H1 (cell line): ENCODE data around the gene STAC. TPM values are rescaled to one million over a fixed set of nuclear protein-coding genes. Genes with fewer than 3 reads are reported as not detected.

Experiments
- CTCF ChIA-PET: fragments of 300-600 bp; sonication (Branson Sonifier 250); formaldehyde crosslinking; loops from one replicate; lab custom pipeline; 2021; ENCODE audit not compliant: partially characterized antibody; lab: Charles Lee
- POLR2A ChIA-PET: fragments of 300-600 bp; sonication (Branson Sonifier 250); formaldehyde crosslinking; loops from one replicate; lab custom pipeline; 2021; ENCODE audit warnings: inconsistent platforms; ENCODE audit not compliant: partially characterized antibody; lab: Charles Lee
- DNase-seq, 2 experiments: peaks; one replicate each; pipeline versions ENCODE4 v3.0.0 to v3.0.0-alpha.2; 2010 to 2022; ENCODE audit warnings: low spot score in 2 of 2, low read depth in 1 of 2, mixed read lengths in 1 of 2
- FAIRE-seq: peaks from 2 replicates; lab custom pipeline; 2011; peaks lifted over from hg19 to GRCh38; lab: Jason Lieb, UNC
- H2AFZ ChIP-seq: 2 replicates; pipeline ENCODE4 v1.8.1; 2012; ENCODE audit warnings: low read length, inconsistent platforms
- H2AK5ac ChIP-seq: 2 replicates; pipeline ENCODE4 v1.6.1; 2013; ENCODE audit warnings: low read depth, low read length
- H2BK120ac ChIP-seq: replicated peaks from 2 replicates; pipeline ENCODE3; 2013; ENCODE audit warnings: low read depth, low read length, inconsistent platforms
- H2BK12ac ChIP-seq: 2 replicates; pipeline ENCODE4 v1.6.1; 2013; ENCODE audit warnings: low read depth, low read length
- H2BK15ac ChIP-seq: 2 replicates; pipeline ENCODE4 v1.6.1; 2013; ENCODE audit warnings: low read length
- H2BK20ac ChIP-seq: 2 replicates; pipeline ENCODE4 v1.6.1; 2013; ENCODE audit warnings: low read length
- H2BK5ac ChIP-seq: 2 replicates; pipeline ENCODE4 v1.6.1; 2013; ENCODE audit warnings: low read depth, low read length
- H3K14ac ChIP-seq: 2 replicates; pipeline ENCODE4 v1.6.1; 2013; ENCODE audit warnings: inconsistent platforms; ENCODE audit not compliant: insufficient read length
- H3K18ac ChIP-seq: 2 replicates; pipeline ENCODE4 v1.6.1; 2013; ENCODE audit warnings: low read length; ENCODE audit errors: extremely low read depth
- H3K23ac ChIP-seq: 2 replicates; pipeline ENCODE4 v1.6.1; 2013; ENCODE audit warnings: inconsistent platforms; ENCODE audit not compliant: insufficient read length
- H3K23me2 ChIP-seq: 2 replicates; pipeline ENCODE4 v1.6.1; 2013; ENCODE audit warnings: low read depth, low read length
- H3K27ac ChIP-seq: 2 replicates; pipeline ENCODE4 v1.6.1; 2011; ENCODE audit warnings: low read depth, low read length, inconsistent platforms
- H3K27me3 ChIP-seq, 4 experiments: replicated peaks in 1 of 4; 1 replicate in 1 of 4; 2 replicates in 3 of 4; pipeline versions ENCODE4 v1.6.1 to v1.8.1; 2011 to 2013; ENCODE audit warnings: low read length in 3 of 4, mild to moderate bottlenecking in 3 of 4, inconsistent platforms in 2 of 4, mixed read lengths in 2 of 4, moderate library complexity in 1 of 4; ENCODE audit not compliant: control insufficient read depth in 3 of 4, insufficient read depth in 3 of 4; ENCODE audit errors: extremely low read depth in 1 of 4
- H3K36me3 ChIP-seq, 4 experiments: 2 replicates each; pipeline versions ENCODE4 v1.6.1 to v1.8.1; 2011 to 2013; ENCODE audit warnings: mild to moderate bottlenecking in 4 of 4, low read length in 3 of 4, moderate library complexity in 2 of 4, control low read depth in 1 of 4, inconsistent platforms in 1 of 4; ENCODE audit not compliant: insufficient read depth in 4 of 4, control insufficient read depth in 2 of 4
- H3K4ac ChIP-seq: replicated peaks from 2 replicates; pipeline ENCODE3; 2013; ENCODE audit warnings: low read length, low read depth, mixed read lengths, inconsistent platforms; ENCODE audit not compliant: insufficient read length
- H3K4me1 ChIP-seq, 4 experiments: replicated peaks in 1 of 4; 1 replicate in 1 of 4; 2 replicates in 3 of 4; pipeline versions ENCODE4 v1.6.1 to v1.8.1; 2011 to 2013; ENCODE audit warnings: low read length in 3 of 4, inconsistent platforms in 2 of 4, mixed read lengths in 1 of 4; ENCODE audit not compliant: insufficient read depth in 4 of 4, control insufficient read depth in 3 of 4
- H3K4me2 ChIP-seq, 2 experiments: 2 replicates each; pipeline versions ENCODE4 v1.6.1 to v1.8.1; 2011 to 2013; ENCODE audit warnings: low read depth in 2 of 2, low read length in 2 of 2, control low read depth in 1 of 2, inconsistent platforms in 1 of 2, mild to moderate bottlenecking in 1 of 2; ENCODE audit not compliant: insufficient read depth in 1 of 2
- H3K4me3 ChIP-seq, 4 experiments: fragments of 200-600, 300-600 bp in 1 of 4; sonication (generic), shearing (Covaris generic), sonication (Bioruptor Twin) in 1 of 4; 2 replicates each; pipeline versions ENCODE4 v1.5.1 to v1.8.1; 2011 to 2016; ENCODE audit warnings: low read length in 4 of 4, low read depth in 3 of 4, control low read depth in 2 of 4, inconsistent platforms in 2 of 4, mild to moderate bottlenecking in 2 of 4, mixed read lengths in 1 of 4, moderate library complexity in 1 of 4; ENCODE audit not compliant: insufficient read depth in 2 of 4; ENCODE audit errors: extremely low read depth in 1 of 4
- H3K56ac ChIP-seq: replicated peaks from 2 replicates; pipeline ENCODE3; 2013; ENCODE audit warnings: low read depth, mild to moderate bottlenecking, mixed read lengths, low read length, inconsistent platforms; ENCODE audit not compliant: insufficient read length
- H3K79me1 ChIP-seq: 2 replicates; pipeline ENCODE4 v1.6.1; 2013; ENCODE audit warnings: low read depth, low read length, control low read depth
- H3K79me2 ChIP-seq, 2 experiments: 2 replicates each; pipeline versions ENCODE4 v1.6.1 to v1.8.1; 2012 to 2013; ENCODE audit warnings: low read length in 2 of 2, mild to moderate bottlenecking in 2 of 2, inconsistent platforms in 1 of 2; ENCODE audit not compliant: insufficient read depth in 2 of 2, control insufficient read depth in 1 of 2
- H3K9ac ChIP-seq, 4 experiments: replicated peaks in 1 of 4; 1 replicate in 1 of 4; 2 replicates in 3 of 4; pipeline versions ENCODE4 v1.6.1 to v1.8.1; 2011 to 2013; ENCODE audit warnings: low read depth in 3 of 4, low read length in 3 of 4, control low read depth in 2 of 4, mild to moderate bottlenecking in 2 of 4, moderate library complexity in 2 of 4, inconsistent platforms in 1 of 4; ENCODE audit errors: extremely low read depth in 1 of 4
- H3K9me3 ChIP-seq, 2 experiments: 2 replicates each; pipeline versions ENCODE4 v1.6.1 to v1.8.1; 2012 to 2013; ENCODE audit warnings: mild to moderate bottlenecking in 2 of 2, moderate library complexity in 2 of 2, control low read depth in 1 of 2, inconsistent platforms in 1 of 2, low read depth in 1 of 2, low read length in 1 of 2, mixed read lengths in 1 of 2; ENCODE audit not compliant: insufficient read depth in 2 of 2
- H4K20me1 ChIP-seq, 2 experiments: replicated peaks in 1 of 2; 2 replicates each; pipeline versions ENCODE3 to v1.8.1; 2011 to 2013; ENCODE audit warnings: inconsistent platforms in 2 of 2, low read length in 2 of 2, mild to moderate bottlenecking in 1 of 2; ENCODE audit not compliant: insufficient read depth in 2 of 2, control insufficient read depth in 1 of 2
- H4K5ac ChIP-seq: 2 replicates; pipeline ENCODE4 v1.6.1; 2013; ENCODE audit warnings: low read length, low read depth, mixed read lengths, inconsistent platforms; ENCODE audit not compliant: insufficient read length
- H4K8ac ChIP-seq: 2 replicates; pipeline ENCODE4 v1.8.0; 2013; ENCODE audit warnings: mild to moderate bottlenecking, moderate library complexity, low read length, inconsistent platforms; ENCODE audit not compliant: insufficient read depth; ENCODE audit errors: extremely low read depth
- H4K91ac ChIP-seq: replicated peaks from 2 replicates; pipeline ENCODE3; 2013; ENCODE audit warnings: low read length, mixed read lengths, inconsistent platforms; ENCODE audit not compliant: insufficient read length
- ASH2L ChIP-seq: fragments of 200-600, 300-600 bp; sonication (generic); IDR thresholded peaks from one replicate; pipeline ENCODE4 v1.7.1; 2017; ENCODE audit warnings: low read length
- BACH1 ChIP-seq: IDR thresholded peaks from 2 replicates; pipeline ENCODE4 v1.6.1; 2012; ENCODE audit warnings: low read length, improper control_type of control experiment
- BRCA1 ChIP-seq: IDR thresholded peaks from 2 replicates; pipeline ENCODE4 v1.6.1; 2012; ENCODE audit warnings: low read depth, low read length, improper control_type of control experiment
- CEBPB ChIP-seq: IDR thresholded peaks from 2 replicates; pipeline ENCODE4 v1.6.1; 2012; ENCODE audit warnings: low read depth, low read length
- CHD1 ChIP-seq: IDR thresholded peaks from 2 replicates; pipeline ENCODE4 v1.6.1; 2012; ENCODE audit warnings: low read depth, low read length, improper control_type of control experiment
- JUND ChIP-seq: IDR thresholded peaks from 2 replicates; pipeline ENCODE4 v1.6.1; 2011; ENCODE audit warnings: mild to moderate bottlenecking, improper control_type of control experiment, low read length
- KDM1A ChIP-seq: fragments of 200-600, 300-600 bp; sonication (generic); IDR thresholded peaks from 2 replicates; pipeline ENCODE4 v1.7.1; 2016; ENCODE audit warnings: mild to moderate bottlenecking, low read length, borderline replicate concordance
- KDM5A ChIP-seq: fragments of 200-600 bp; IDR thresholded peaks from 2 replicates; pipeline ENCODE4 v1.7.1; 2012; ENCODE audit warnings: mild to moderate bottlenecking, low read length, inconsistent platforms, mixed read lengths
- POU5F1 ChIP-seq: IDR thresholded peaks from 2 replicates; pipeline ENCODE4 v1.6.1; 2011; ENCODE audit warnings: low read depth, mild to moderate bottlenecking, low read length, moderate library complexity
- SAP30 ChIP-seq: fragments of 300-600 bp; sonication (generic); IDR thresholded peaks from 2 replicates; pipeline ENCODE4 v1.7.1; 2012; ENCODE audit warnings: low read length, moderate library complexity, mild to moderate bottlenecking, inconsistent platforms; ENCODE audit not compliant: insufficient read depth, insufficient replicate concordance
- SIRT6 ChIP-seq: IDR thresholded peaks from one replicate; pipeline ENCODE4 v1.7.1; 2012; ENCODE audit warnings: low read length, inconsistent platforms
- USF2 ChIP-seq: IDR thresholded peaks from 2 replicates; pipeline ENCODE4 v1.6.1; 2011; ENCODE audit warnings: low read length, improper control_type of control experiment
- YY1 ChIP-seq: IDR thresholded peaks from 2 replicates; pipeline ENCODE4 v1.6.1; 2011; ENCODE audit warnings: low read depth, mild to moderate bottlenecking, low read length
- WGBS, 2 experiments: shearing (Covaris generic) in 1 of 2; methylation state at CpG; one replicate each; pipeline versions ENCODE4 v1.1.6 to v1.1.7; 2013 to 2015; ENCODE audit warnings: low lambda C conversion rate in 2 of 2, mixed read lengths in 2 of 2, inconsistent platforms in 1 of 2, low coverage in 1 of 2, missing lambda C conversion rate in 1 of 2; ENCODE audit not compliant: insufficient replicate concordance in 2 of 2, insufficient coverage in 1 of 2, insufficient read length in 1 of 2; ENCODE audit errors: extremely low coverage in 1 of 2, missing lambda C conversion rate in 1 of 2; 5-methylcytosine and 5-hydroxymethylcytosine counted together
- polyA plus RNA-seq, 7 experiments: library from polyadenylated mRNA; depleted of rRNA in 3 of 7; stranded (reverse) in 5 of 7; unstranded in 2 of 7; fragments of >200 nt in 5 of 7; fragments of 200-250 nt in 2 of 7; gene quantifications; 1 replicate in 5 of 7; 2 replicates in 1 of 7; 4 replicates in 1 of 7; pipeline versions ENCODE4 v1.2.1 to v1.2.3, GENCODE V29; 2011 to 2013; ENCODE audit warnings: missing spikeins in 2 of 7, mixed read lengths in 2 of 7
- total RNA-seq: library from RNA; stranded (reverse); fragmentation: NEBNext Ultra II Directional; extraction: Animal tissue kit (Norgen Biotek cat#: 25700); gene quantifications from 2 replicates; pipeline ENCODE4 v1.2.1, GENCODE V29; 2021

The STAC gene
- total and polyA plus RNA-seq, 2 of the 8 experiments (the other 6 are each of a cell fraction or from before 2014, with no cell fraction given) = 8.0 to 18.1 TPM

GRCh38 chr3:36525115-36525801 lies 145.0 kb downstream of the STAC start:
- no peak for FAIRE-seq
- CTCF ChIA-PET = interaction anchor here (1.2 to 1.4 kb wide), 3 partner anchors 15 to 401 kb away, joined by 3 to 6 read pairs (median 3); no protein-coding TSS in a partner anchor
- Histone ChIP-seq H3K4me1 (peaks cover 0 to 6% (median 3%) of the 10 kb centered on the region in 4 experiments; a peak in 2 of 7 replicates), H3K27me3 (no peaks in the 10 kb centered on the region), H3K79me2 (no peaks in the 10 kb centered on the region), H4K20me1 (no peaks in the 10 kb centered on the region), H2BK15ac (no peak overlapping the region), H3K4me2 (0 out of 4 replicates have a peak overlapping the region, but pooled peaks of 1 of the 2 experiments have one; percentile 36), H2BK5ac (no peak overlapping the region), H3K18ac (no peak overlapping the region), H2AK5ac (no peak overlapping the region), H4K8ac (no peak overlapping the region), H3K27ac (no peak overlapping the region), H3K14ac (no peak overlapping the region), H3K79me1 (no peaks in the 10 kb centered on the region), H3K56ac (no peak overlapping the region), H2BK20ac (no peak overlapping the region), H3K23me2 (no peaks in the 10 kb centered on the region), H3K23ac (no peak overlapping the region), H3K4ac (no peak overlapping the region), H3K36me3 (peaks cover 0 to 2% (median 0%) of the 10 kb centered on the region in 4 experiments; a peak in 1 of 8 replicates), H3K4me3 (no peak overlapping the region), H2BK120ac (no peak overlapping the region), H4K5ac (no peak overlapping the region), H4K91ac (no peak overlapping the region), H2AFZ (no peak overlapping the region), H3K9ac (no peak overlapping the region), H3K9me3 (no peaks in the 10 kb centered on the region), H2BK12ac (no peak overlapping the region)
- WGBS, 2 experiments = 90% methylated on average over 3 of the region's 3 CpGs; no CpG with 5 or more reads in 1 of the 2 experiments
- POLR2A ChIA-PET = no interaction called here
- no peak for DNase-seq
- TF ChIP-seq POU5F1 (no peak), SIRT6 (no peak), USF2 (no peak), BRCA1 (no peak), KDM1A (no peak), YY1 (no peak), CHD1 (no peak), CEBPB (no peak), BACH1 (no peak), SAP30 (no peak), ASH2L (no peak), JUND (no peak), KDM5A (no peak)
